ENCODE results near the gene FGF14.

DNA sequence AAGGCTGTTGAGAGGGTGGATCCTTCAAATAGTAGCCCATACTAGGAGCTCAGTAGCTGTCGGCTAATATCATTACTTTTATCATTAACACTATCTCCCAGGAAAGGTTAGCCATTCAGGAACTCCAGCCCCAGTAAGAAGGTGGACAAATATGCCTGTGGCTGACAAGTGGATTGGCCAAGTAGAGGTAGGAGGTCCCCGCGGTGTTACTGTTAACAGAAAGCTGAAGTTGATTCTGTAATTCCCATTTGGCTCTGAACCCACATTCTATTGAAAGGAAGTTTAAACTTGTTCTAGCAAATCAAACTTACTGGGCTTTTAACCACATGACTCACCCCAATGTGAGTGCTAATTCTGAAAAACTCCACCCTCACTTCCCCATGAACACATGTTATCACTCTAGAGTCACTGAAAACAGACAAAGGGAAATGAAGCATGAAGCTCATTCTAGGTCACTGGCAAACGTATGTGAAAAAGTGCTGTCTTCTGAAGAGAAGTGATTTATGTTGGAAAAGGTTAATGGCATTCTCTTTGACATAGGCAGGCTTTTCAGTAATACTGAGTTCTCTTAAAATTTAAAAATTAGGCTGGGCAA, 273.5 kb downstream of the FGF14 start:
- TF ChIP-seq, protein P1, sequence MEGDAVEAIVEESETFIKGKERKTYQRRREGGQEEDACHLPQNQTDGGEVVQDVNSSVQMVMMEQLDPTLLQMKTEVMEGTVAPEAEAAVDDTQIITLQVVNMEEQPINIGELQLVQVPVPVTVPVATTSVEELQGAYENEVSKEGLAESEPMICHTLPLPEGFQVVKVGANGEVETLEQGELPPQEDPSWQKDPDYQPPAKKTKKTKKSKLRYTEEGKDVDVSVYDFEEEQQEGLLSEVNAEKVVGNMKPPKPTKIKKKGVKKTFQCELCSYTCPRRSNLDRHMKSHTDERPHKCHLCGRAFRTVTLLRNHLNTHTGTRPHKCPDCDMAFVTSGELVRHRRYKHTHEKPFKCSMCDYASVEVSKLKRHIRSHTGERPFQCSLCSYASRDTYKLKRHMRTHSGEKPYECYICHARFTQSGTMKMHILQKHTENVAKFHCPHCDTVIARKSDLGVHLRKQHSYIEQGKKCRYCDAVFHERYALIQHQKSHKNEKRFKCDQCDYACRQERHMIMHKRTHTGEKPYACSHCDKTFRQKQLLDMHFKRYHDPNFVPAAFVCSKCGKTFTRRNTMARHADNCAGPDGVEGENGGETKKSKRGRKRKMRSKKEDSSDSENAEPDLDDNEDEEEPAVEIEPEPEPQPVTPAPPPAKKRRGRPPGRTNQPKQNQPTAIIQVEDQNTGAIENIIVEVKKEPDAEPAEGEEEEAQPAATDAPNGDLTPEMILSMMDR (IDR thresholded peaks at IDR 0.05): no peak
- no peak for TF ChIP-seq POLR2A (IDR thresholded peaks at IDR 0.05)

Measured in Peyer's patch (tissue), 4 donors.